Adipose tissue (tissue), 3 donors: Measurements from ENCODE around the gene SNW1. TPM values are rescaled to one million over a fixed set of nuclear protein-coding genes. Genes with fewer than 3 reads are reported as not detected.
"Not testable (repeated sequence)": the region's sequence is repeated elsewhere in the genome, so short reads cannot be mapped to it uniquely, and the experiment has no call there.

Experiments
- H3K27ac ChIP-seq: one replicate; pipeline ENCODE4 v1.5.1; 2013; ENCODE audit warnings: low read depth, low read length
- WGBS, 3 donors: extraction: QIAGEN DNeasy Blood & Tissue Kit; methylation state at CpG; one replicate each; pipeline ENCODE4 v1.1.7; 2013; 5-methylcytosine and 5-hydroxymethylcytosine counted together
- polyA plus RNA-seq, 3 donors: library from polyadenylated mRNA; stranded (reverse); fragments of 200-250 nt; gene quantifications; one replicate each; pipeline ENCODE4 v1.2.3, GENCODE V29; 2013
- donor health status: healthy with polysubstance abuse.
- donor health status: Bipolar disorder and iron deficiency.
- donor health status: healthy.

SNW1 gene
- 10 to 100 TPM; 24.7 to 52.4 (median 36.6) TPM for polyA plus RNA-seq

GRCh38 chr14:77760381-77761204, at the start of gene SNW1:
SNW1 (minus strand) TSS chr14:77761156; CDS start chr14:77761127, 29 bp downstream.
- 0% methylated on average over 60 of the region's 60 CpGs for WGBS, 3 donors
- no peak within 1 kb of the TSS for H3K27ac ChIP-seq

- H3K27ac ChIP-seq: no peak overlapping the region
- WGBS, 3 donors: 92 to 100% (median 100%) methylated on average over 1 of the region's 1 CpG
These were observed 48.1 kb upstream of the SNW1 start for GRCh38 chr14:77809011-77809410.

- no peak overlapping the region for H3K27ac ChIP-seq
- 96 to 97% (median 97%) methylated on average over 3 of the region's 3 CpGs for WGBS, 3 donors
These were observed 47.3 kb upstream of the SNW1 start for GRCh38 chr14:77808250-77808649.

GRCh38 chr14:77805706-77806105, 44.8 kb upstream of the SNW1 start:
- WGBS, 3 donors: 83 to 90% (median 88%) methylated on average over 6 of the region's 6 CpGs
- no peak overlapping the region for H3K27ac ChIP-seq

DNA sequence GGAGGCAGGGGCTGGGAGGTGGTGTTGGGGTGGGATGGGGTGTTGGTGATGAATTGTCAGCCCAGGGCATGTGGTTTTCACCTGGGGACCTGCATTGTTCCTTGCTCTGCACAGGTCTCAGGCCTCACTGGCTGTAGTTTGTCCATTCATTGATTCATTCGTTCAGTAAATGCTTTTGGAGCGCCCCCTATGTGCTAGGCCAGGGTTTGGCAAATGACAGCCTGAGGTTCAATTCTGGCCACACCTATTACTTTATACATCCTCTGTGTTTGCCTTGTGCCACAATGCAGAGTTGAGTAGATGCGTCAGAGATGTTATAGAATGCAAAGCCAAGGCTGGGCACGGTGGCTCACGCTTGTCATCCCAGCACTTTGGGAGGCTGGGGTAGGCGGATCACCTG, 43.6 kb upstream of the SNW1 start:
- no peak overlapping the region for H3K27ac ChIP-seq
- 61 to 64% (median 63%) methylated on average over 6 of the region's 6 CpGs for WGBS, 3 donors

DNA sequence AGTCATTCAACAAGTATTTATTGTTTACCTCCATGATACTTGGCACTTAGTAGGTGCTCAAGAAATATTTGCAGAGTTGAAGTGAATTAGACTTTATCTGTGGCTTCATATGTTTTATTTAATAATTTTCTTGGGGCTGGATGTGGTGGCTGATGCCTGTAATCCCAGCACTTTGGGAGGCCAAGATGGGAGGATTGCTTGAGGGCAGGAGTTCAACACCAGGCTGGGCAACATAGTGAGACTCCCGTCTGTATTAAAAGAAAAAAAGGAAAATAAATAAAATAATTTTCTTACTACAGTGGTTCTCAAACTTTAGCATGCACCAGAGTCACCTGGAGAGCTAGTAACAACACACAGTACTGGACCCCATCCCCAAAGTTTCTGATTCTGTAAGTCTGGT, 39.9 kb upstream of the SNW1 start:
- 76 to 94% (median 85%) methylated on average over 1 of the region's 1 CpG for WGBS, 3 donors
- H3K27ac ChIP-seq: no peak overlapping the region

GRCh38 chr14:77799863-77800730, 39.1 kb upstream of the SNW1 start, which contains the start of gene ADCK1:
ADCK1 (plus strand) TSS chr14:77800109; CDS start chr14:77818979, 18,870 bp downstream.
- 0 to 1% (median 1%) methylated on average over 62 to 66 of the region's 66 CpGs for WGBS, 3 donors
- H3K27ac ChIP-seq: peak within 1 kb of the TSS; percentile 85

DNA sequence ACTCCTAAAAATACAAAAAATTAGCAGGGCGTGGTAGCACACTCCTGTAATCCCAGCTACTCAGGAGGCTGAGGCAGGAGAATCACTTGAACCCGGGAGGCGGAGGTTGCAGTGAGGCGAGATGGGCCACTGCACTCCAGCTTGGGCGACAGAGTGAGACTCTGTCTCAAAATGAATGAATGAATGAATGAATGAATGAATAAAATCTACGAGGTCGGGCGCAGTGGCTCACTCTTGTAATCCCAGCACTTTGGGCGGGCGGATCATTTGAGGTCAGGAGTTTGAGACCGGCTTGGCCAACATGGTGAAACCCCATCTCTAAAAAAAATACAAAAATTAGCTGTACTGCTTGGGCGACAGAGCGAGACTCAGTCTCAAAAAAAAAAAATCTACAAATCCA, 38.5 kb upstream of the SNW1 start:
- H3K27ac ChIP-seq: not testable (repeated sequence)

GRCh38 chr14:77794357-77794756, 33.4 kb upstream of the SNW1 start:
- 62 to 77% (median 70%) methylated on average over 2 to 4 of the region's 4 CpGs for WGBS, 3 donors
- no peak overlapping the region for H3K27ac ChIP-seq

More for the DNA sequence above, 38.5 kb upstream of the SNW1 start:
- WGBS, 3 donors: 71 to 77% (median 76%) methylated on average over 13 of the region's 13 CpGs

GRCh38 chr14:77793255-77793654, 32.3 kb upstream of the SNW1 start:
- WGBS, 3 donors: 87 to 97% (median 89%) methylated on average over 3 of the region's 3 CpGs
- not testable (repeated sequence) for H3K27ac ChIP-seq

DNA sequence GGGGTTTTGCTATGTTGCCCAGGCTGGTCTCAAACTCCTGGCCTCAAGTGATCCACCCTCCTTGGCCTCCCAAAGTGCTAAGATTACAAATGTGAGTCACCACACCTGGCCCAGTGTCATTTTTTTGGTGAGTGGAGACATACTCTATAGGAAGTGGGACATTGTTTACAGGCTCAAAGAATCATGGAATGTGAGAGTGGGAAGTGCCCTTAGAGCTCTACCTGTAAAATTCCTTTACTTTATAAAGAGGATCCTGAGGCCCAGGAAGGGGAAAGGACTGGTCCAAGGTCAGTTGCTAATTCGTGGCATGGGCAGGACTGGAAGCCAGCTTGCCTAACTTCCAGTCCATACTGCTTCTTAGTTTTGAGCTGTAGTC, 30.3 kb upstream of the SNW1 start:
- H3K27ac ChIP-seq: no peak overlapping the region
- WGBS, 3 donors: 28 to 42% (median 36%) methylated on average over 1 of the region's 1 CpG

GRCh38 chr14:77790566-77791224, 29.7 kb upstream of the SNW1 start:
- 70 to 72% (median 71%) methylated on average over 6 of the region's 6 CpGs for WGBS, 3 donors
- H3K27ac ChIP-seq: no peak overlapping the region

DNA sequence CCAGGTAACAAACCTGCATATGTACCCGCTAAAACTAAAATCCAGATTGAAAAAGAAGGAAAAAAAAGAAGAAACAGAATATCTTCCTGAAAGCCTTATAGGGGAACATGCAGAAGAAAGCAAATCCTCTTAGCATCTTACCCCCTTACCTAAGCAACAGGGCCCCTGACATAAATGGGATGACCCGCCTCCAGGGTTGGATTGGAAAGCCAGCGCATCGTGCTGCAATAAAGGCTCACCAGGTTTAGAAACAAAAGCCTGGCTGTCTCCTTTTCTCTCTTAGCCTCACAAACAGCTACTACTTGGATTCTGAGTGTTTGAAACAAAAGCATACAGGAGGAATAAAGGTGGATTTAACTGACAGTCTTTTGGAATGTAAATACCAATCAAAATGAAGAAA, 25.2 kb upstream of the SNW1 start:
- H3K27ac ChIP-seq: no peak overlapping the region
- 39 to 52% (median 45%) methylated on average over 4 of the region's 4 CpGs for WGBS, 3 donors

- no peak overlapping the region for H3K27ac ChIP-seq
These were observed 21.2 kb upstream of the SNW1 start for GRCh38 chr14:77782202-77782601.

GRCh38 chr14:77773966-77774365, 13.0 kb upstream of the SNW1 start:
- WGBS, 3 donors: 77 to 86% (median 81%) methylated on average over 4 of the region's 4 CpGs
- H3K27ac ChIP-seq: not testable (repeated sequence)

DNA sequence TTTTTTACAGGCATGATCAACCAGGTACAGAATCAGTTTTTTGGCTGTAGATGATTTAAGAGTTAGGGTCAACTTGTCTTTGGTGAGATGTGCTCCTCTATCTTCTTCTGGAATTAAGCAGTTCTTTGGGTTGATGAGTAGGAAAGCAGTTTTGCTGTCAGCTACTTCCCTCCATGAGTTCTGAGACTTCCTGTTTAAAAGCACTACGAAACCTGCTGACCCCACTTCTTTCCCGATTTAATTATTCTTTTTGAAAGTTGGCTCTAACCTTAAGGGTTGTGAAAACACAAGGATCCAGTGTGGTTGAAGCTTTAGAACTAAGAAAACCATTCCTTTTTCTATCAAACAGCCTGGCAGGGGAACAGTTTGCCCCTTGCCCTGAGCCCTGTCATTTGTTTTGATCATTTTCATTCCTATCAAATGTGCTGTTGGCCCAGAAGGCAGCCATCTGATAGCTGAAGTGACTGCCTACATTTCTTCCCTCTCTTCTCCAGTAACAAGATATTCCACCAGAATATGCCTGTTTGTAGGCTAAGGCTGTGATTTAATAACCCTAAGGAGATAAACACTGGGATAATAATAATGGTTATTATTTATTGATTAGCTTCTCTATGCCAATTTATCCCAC, 7.6 kb upstream of the SNW1 start:
- not testable (repeated sequence) for H3K27ac ChIP-seq
- 28 to 57% (median 34%) methylated on average over 2 of the region's 2 CpGs for WGBS, 3 donors

DNA sequence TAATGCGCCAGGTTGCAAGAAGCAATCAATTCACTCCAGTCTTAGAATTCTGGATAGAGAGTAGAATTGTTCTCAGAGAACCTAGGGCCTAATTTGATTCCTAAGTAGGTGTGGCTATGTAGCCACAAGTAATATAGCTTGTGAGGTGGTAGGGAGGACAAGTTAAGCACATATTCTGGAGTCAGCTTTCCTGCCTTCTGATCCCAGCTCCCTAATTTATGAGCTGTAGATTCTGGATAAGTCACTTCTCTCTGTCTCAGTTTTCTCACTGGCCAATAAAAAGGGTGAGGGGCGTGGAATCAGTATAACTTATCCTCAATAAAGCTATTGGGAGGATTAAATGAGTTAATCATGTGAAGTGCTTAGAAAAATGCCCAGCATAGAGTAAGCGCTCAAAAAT, 3.0 kb upstream of the SNW1 start:
- WGBS, 3 donors: 81 to 92% (median 89%) methylated on average over 3 of the region's 3 CpGs
- no peak overlapping the region for H3K27ac ChIP-seq

- WGBS, 3 donors: 60 to 78% (median 70%) methylated on average over 1 of the region's 1 CpG
These were observed 2.4 kb upstream of the SNW1 start for GRCh38 chr14:77763316-77763715.

More at GRCh38 chr14:77763316-77763715, 2.4 kb upstream of the SNW1 start:
- H3K27ac ChIP-seq: no peak overlapping the region
